LNCaP clone FGC (cell line): ENCODE data around the gene KRT2.

Experiments used
- DNase-seq: peaks from one replicate; pipeline ENCODE4 v3.0.0-alpha.2; 2011; ENCODE audit warnings: low read depth
- H3K4me3 ChIP-seq: 2 replicates; pipeline ENCODE4 v1.5.1; 2011; ENCODE audit warnings: mild to moderate bottlenecking, low read depth, low read length, control low read depth
- TF ChIP-seq, protein P1 (sequence below): IDR thresholded peaks from 2 replicates; pipeline ENCODE4 v1.5.1; 2012; ENCODE audit warnings: mild to moderate bottlenecking; ENCODE audit not compliant: control insufficient read depth, insufficient read depth; ENCODE audit errors: extremely low read depth

The KRT2 gene

DNA sequence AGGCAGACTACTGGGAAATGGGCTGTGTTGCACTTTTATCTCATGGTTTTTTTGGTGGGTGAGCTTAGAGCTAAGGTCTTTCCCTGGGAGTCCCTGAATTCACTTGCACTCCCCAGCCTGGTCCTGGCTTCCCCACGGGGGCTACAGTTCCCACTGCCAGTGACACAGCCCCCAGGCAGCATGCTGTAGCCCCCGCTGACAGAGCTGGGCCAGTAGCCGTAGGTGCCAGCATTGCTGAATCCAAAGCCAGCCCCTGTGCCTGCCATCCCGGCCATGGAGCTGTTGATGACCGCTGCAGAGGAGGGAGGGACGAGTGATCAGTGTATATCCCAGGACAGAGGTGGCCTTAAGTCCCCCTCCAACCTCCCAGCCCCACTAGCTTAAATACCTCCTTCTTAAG is 43.9 kb downstream of the KRT2 start:
- no peak overlapping the region for H3K4me3 ChIP-seq
- DNase-seq, result no peak
- TF ChIP-seq, protein P1, sequence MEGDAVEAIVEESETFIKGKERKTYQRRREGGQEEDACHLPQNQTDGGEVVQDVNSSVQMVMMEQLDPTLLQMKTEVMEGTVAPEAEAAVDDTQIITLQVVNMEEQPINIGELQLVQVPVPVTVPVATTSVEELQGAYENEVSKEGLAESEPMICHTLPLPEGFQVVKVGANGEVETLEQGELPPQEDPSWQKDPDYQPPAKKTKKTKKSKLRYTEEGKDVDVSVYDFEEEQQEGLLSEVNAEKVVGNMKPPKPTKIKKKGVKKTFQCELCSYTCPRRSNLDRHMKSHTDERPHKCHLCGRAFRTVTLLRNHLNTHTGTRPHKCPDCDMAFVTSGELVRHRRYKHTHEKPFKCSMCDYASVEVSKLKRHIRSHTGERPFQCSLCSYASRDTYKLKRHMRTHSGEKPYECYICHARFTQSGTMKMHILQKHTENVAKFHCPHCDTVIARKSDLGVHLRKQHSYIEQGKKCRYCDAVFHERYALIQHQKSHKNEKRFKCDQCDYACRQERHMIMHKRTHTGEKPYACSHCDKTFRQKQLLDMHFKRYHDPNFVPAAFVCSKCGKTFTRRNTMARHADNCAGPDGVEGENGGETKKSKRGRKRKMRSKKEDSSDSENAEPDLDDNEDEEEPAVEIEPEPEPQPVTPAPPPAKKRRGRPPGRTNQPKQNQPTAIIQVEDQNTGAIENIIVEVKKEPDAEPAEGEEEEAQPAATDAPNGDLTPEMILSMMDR, result no peak

- no peak for DNase-seq
- TF ChIP-seq, protein P1, result no peak
- no peak overlapping the region for H3K4me3 ChIP-seq
Measured at GRCh38 chr12:52607314-52607713, 44.7 kb downstream of the KRT2 start.

DNA sequence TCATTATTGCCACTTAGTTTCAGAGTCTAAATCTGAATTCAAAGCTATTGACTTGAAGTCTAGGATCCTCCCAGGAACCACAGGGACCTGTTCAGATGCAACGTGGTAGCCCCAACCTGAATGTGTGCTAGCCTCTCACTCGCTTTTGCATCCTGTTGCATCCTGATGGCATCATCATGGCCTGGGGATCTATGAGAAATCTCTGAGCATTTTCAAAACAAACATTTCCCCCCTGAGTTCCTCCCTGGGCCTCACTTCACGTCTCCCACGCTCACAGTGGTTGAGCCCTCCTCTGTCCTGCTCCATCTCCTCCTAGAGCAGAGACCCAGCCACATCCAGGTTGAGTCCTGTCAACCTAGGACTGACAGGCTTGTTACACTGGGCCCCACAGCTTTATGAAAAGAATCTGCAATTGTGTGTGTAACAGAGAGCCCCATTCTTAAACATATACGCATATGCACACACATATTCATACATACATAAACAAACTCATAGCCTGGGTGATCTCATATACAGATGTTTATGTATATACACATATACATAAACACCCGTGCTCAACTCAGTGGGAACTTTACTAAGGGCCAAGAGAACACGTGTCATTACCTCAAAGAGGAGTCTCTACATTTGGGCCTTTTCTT is 45.3 kb downstream of the KRT2 start:
- TF ChIP-seq, protein P1, result no peak
- DNase-seq, result no peak
- H3K4me3 ChIP-seq, result no peak overlapping the region

DNA sequence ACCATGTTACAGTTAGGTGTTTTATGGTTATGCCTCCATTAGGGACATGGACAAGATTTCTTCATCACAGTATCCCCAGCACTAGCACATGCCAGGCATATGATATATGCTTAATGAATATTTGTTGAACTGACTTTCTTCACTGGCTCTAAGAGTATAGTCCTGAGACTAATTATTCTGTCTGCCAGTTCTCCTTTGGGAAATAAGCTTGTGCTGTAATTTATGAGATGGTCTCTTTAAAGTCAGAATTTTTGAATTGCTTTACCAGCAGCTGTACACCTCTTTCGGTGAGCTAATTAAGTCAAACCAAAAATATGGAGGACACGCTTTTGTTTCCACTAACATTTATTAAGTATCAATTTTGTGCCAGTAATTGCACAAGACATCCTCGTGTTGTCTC is 45.9 kb downstream of the KRT2 start:
- no peak overlapping the region for H3K4me3 ChIP-seq
- TF ChIP-seq, protein P1, result no peak
- DNase-seq, result no peak

GRCh38 chr12:52605542-52605941 is 46.5 kb downstream of the KRT2 start:
- TF ChIP-seq, protein P1, result no peak
- no peak for DNase-seq
- H3K4me3 ChIP-seq, result no peak overlapping the region

- H3K4me3 ChIP-seq, result no peak overlapping the region
- TF ChIP-seq, protein P1, result no peak
- no peak for DNase-seq
Measured at GRCh38 chr12:52604859-52605258, 47.2 kb downstream of the KRT2 start.

GRCh38 chr12:52603314-52603713 is 48.7 kb downstream of the KRT2 start:
- no peak for DNase-seq
- TF ChIP-seq, protein P1, result no peak
- no peak overlapping the region for H3K4me3 ChIP-seq
